ENCODE data around the gene TTLL5. TPM values are rescaled to one million over a fixed set of nuclear protein-coding genes. Genes with fewer than 3 reads are reported as not detected.

TTLL5 gene
- total and polyA plus RNA-seq, 4 donors: 30.4 to 40.1 (median 33.1) TPM

GRCh38 chr14:75723716-75724115 lies 62.7 kb downstream of the TTLL5 start:
- peaks cover 3% of the 10 kb centered on the region for H3K4me1 ChIP-seq (ENCODE audit: control insufficient read depth, insufficient read depth, low read length)
- H3K4me3 ChIP-seq (ENCODE audit: low read depth, low read length): no peak overlapping the region
- no CpG with 5 or more reads among the region's 1 CpG for WGBS (ENCODE audit: insufficient coverage)
- no peaks in the 10 kb centered on the region for H3K36me3 ChIP-seq (ENCODE audit: control insufficient read depth, insufficient read depth, low read length)
- no peak overlapping the region for H3K27ac ChIP-seq (ENCODE audit: low read depth, low read length)
- H3K27me3 ChIP-seq (ENCODE audit: control insufficient read depth, insufficient read depth, low read length): no peaks in the 10 kb centered on the region
- DNase-seq (ENCODE audit: low read depth in 4 of 6, low spot score in 6 of 6): no peak
- H3K9me3 ChIP-seq (ENCODE audit: control insufficient read depth, insufficient read depth, low read length): peaks cover 2% of the 10 kb centered on the region

- Histone ChIP-seq H3K9me3 (ENCODE audit: control insufficient read depth, insufficient read depth, low read length) (peaks cover 2% of the 10 kb centered on the region), H3K4me1 (ENCODE audit: control insufficient read depth, insufficient read depth, low read length) (no peaks in the 10 kb centered on the region), H3K27me3 (ENCODE audit: control insufficient read depth, insufficient read depth, low read length) (no peaks in the 10 kb centered on the region), H3K36me3 (ENCODE audit: control insufficient read depth, insufficient read depth, low read length) (no peaks in the 10 kb centered on the region), H3K27ac (ENCODE audit: low read depth, low read length) (no peak overlapping the region), H3K4me3 (ENCODE audit: low read depth, low read length) (no peak overlapping the region)
- WGBS (ENCODE audit: insufficient coverage): 100% methylated on average over 4 of the region's 6 CpGs
- no peak for DNase-seq (ENCODE audit: low read depth in 4 of 6, low spot score in 6 of 6)
Observed at GRCh38 chr14:75724414-75725204, 63.6 kb downstream of the TTLL5 start.

DNA sequence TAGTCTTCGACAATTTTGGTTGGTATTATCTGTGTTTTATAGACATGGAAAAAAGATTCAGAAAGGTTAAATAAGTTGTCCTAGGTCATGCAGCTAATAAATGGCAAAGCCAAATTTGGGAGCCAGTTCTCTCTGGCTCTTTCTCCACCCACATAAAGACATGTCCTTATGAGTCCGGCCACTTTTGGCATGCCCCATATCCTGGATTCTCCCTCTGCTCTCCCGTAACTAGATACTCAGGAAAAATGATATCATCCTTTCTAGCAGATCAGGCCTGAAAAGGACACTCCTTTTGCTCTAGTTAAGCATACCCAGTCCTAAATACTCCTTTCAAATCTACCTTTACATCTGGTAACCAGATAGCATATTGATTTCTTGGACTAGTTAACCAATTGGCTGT lies 64.4 kb downstream of the TTLL5 start:
- Histone ChIP-seq H3K4me1 (ENCODE audit: control insufficient read depth, insufficient read depth, low read length) (no peaks in the 10 kb centered on the region), H3K4me3 (ENCODE audit: low read depth, low read length) (no peak overlapping the region), H3K27ac (ENCODE audit: low read depth, low read length) (no peak overlapping the region), H3K9me3 (ENCODE audit: control insufficient read depth, insufficient read depth, low read length) (peaks cover 2% of the 10 kb centered on the region), H3K27me3 (ENCODE audit: control insufficient read depth, insufficient read depth, low read length) (no peaks in the 10 kb centered on the region), H3K36me3 (ENCODE audit: control insufficient read depth, insufficient read depth, low read length) (no peaks in the 10 kb centered on the region)
- DNase-seq (ENCODE audit: low read depth in 4 of 6, low spot score in 6 of 6): no peak
- 93% methylated on average over 2 of the region's 3 CpGs for WGBS (ENCODE audit: insufficient coverage)

DNA sequence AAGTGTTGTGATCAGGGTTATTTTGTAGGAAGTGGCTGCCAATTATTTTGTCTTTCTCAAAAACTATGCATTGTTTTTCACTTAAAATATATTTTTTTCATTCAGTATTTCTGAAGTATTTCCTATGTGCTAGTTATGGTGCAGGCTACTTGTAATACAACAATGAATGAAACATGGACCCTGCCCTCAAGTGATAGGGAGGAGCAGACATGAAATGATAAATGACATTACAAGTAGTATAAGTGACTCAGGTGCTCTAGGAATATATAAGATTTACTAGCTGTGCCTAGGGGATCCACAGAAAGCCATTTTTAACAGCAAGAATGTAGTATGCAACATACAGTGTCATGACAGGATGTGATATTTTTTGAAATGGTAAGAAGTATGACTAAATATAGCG lies 65.3 kb downstream of the TTLL5 start:
- no CpG with 5 or more reads among the region's 1 CpG for WGBS (ENCODE audit: insufficient coverage)
- Histone ChIP-seq H3K27ac (ENCODE audit: low read depth, low read length) (no peak overlapping the region), H3K27me3 (ENCODE audit: control insufficient read depth, insufficient read depth, low read length) (no peaks in the 10 kb centered on the region), H3K4me1 (ENCODE audit: control insufficient read depth, insufficient read depth, low read length) (no peaks in the 10 kb centered on the region), H3K36me3 (ENCODE audit: control insufficient read depth, insufficient read depth, low read length) (no peaks in the 10 kb centered on the region), H3K9me3 (ENCODE audit: control insufficient read depth, insufficient read depth, low read length) (peaks cover 2% of the 10 kb centered on the region), H3K4me3 (ENCODE audit: low read depth, low read length) (no peak overlapping the region)
- no peak for DNase-seq (ENCODE audit: low read depth in 4 of 6, low spot score in 6 of 6)

DNA sequence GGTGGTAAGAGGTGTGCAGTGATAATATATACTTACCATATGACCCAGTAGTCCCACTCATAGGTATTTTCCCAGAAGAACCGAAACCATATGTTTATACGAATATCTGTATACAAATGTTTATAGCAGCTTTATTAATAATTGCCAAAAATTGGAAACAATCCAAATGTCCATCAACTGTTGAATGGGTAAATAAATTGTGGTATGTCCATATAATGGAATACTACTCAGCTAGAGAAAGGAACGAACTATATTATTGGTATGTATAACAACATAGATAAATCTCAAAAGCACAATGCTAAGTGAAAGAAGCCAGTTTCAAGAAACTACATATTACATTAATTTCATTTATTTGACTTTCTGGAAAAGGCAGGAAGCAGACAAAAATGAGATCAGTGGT lies 66.1 kb downstream of the TTLL5 start:
- Histone ChIP-seq H3K27ac (ENCODE audit: low read depth, low read length) (no peak overlapping the region), H3K4me3 (ENCODE audit: low read depth, low read length) (no peak overlapping the region), H3K27me3 (ENCODE audit: control insufficient read depth, insufficient read depth, low read length) (no peaks in the 10 kb centered on the region), H3K4me1 (ENCODE audit: control insufficient read depth, insufficient read depth, low read length) (no peaks in the 10 kb centered on the region), H3K36me3 (ENCODE audit: control insufficient read depth, insufficient read depth, low read length) (no peaks in the 10 kb centered on the region), H3K9me3 (ENCODE audit: control insufficient read depth, insufficient read depth, low read length) (peaks cover 2% of the 10 kb centered on the region)
- WGBS (ENCODE audit: insufficient coverage): no CpG with 5 or more reads among the region's 3 CpGs
- DNase-seq (ENCODE audit: low read depth in 4 of 6, low spot score in 6 of 6): no peak

DNA sequence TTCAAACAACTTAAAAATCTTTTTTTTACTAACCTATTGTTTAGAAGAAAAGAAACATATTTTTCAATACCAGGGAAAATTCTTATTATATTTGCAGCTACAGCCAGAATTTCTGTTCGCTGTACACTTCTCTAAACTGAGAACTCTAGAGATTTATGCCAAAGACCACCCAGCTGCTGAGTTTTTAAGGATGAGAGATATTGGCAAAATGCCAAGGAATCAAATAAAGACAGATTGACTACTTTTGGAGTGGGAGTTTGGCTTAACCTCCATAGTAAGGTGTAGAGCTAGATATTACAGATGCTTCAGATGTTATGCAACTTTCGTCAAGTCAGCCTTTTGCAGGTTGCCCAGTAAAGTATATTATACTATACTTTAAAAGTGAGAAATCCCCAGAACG lies 71.8 kb downstream of the TTLL5 start:
- no peak overlapping the region for H3K4me3 ChIP-seq (ENCODE audit: low read depth, low read length)
- no peaks in the 10 kb centered on the region for H3K27me3 ChIP-seq (ENCODE audit: control insufficient read depth, insufficient read depth, low read length)
- H3K4me1 ChIP-seq (ENCODE audit: control insufficient read depth, insufficient read depth, low read length): no peaks in the 10 kb centered on the region
- no peak for DNase-seq (ENCODE audit: low read depth in 4 of 6, low spot score in 6 of 6)
- WGBS (ENCODE audit: insufficient coverage): no CpG with 5 or more reads among the region's 3 CpGs
- no peaks in the 10 kb centered on the region for H3K9me3 ChIP-seq (ENCODE audit: control insufficient read depth, insufficient read depth, low read length)
- no peak overlapping the region for H3K27ac ChIP-seq (ENCODE audit: low read depth, low read length)
- peaks cover 6% of the 10 kb centered on the region for H3K36me3 ChIP-seq (ENCODE audit: control insufficient read depth, insufficient read depth, low read length)

DNA sequence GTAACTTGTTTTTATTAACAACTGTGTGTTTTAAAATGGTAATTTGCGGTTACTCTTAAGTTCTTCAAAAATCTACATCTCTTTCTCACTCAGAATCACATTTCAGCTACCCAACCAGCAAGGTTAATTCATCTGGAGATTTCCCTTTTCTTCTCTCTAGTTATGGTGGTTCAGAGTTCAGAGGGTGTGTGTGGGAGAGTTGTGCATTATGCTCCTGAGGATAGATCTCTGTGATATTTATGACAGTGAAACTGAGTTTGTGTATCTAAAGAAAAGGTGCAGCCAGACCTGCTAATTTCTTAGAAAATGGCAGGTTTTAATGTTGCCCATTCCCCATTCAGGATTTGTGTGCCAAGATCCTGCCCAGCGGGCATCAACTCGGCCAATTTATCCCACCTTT lies 73.8 kb downstream of the TTLL5 start:
- 94% methylated on average over 2 of the region's 3 CpGs for WGBS (ENCODE audit: insufficient coverage)

GRCh38 chr14:75736845-75737485 lies 75.9 kb downstream of the TTLL5 start:
- no peak overlapping the region for H3K4me3 ChIP-seq (ENCODE audit: low read depth, low read length)
- H3K4me1 ChIP-seq (ENCODE audit: control insufficient read depth, insufficient read depth, low read length): no peaks in the 10 kb centered on the region
- no peak overlapping the region for H3K27ac ChIP-seq (ENCODE audit: low read depth, low read length)
- no peaks in the 10 kb centered on the region for H3K27me3 ChIP-seq (ENCODE audit: control insufficient read depth, insufficient read depth, low read length)
- no peak for DNase-seq (ENCODE audit: low read depth in 4 of 6, low spot score in 6 of 6)
- peaks cover 6% of the 10 kb centered on the region for H3K36me3 ChIP-seq (ENCODE audit: control insufficient read depth, insufficient read depth, low read length)
- no peaks in the 10 kb centered on the region for H3K9me3 ChIP-seq (ENCODE audit: control insufficient read depth, insufficient read depth, low read length)

More for the DNA sequence above, 73.8 kb downstream of the TTLL5 start:
- no peaks in the 10 kb centered on the region for H3K9me3 ChIP-seq (ENCODE audit: control insufficient read depth, insufficient read depth, low read length)
- H3K27me3 ChIP-seq (ENCODE audit: control insufficient read depth, insufficient read depth, low read length): no peaks in the 10 kb centered on the region
- no peak for DNase-seq (ENCODE audit: low read depth in 4 of 6, low spot score in 6 of 6)
- H3K4me3 ChIP-seq (ENCODE audit: low read depth, low read length): no peak overlapping the region
- peaks cover 6% of the 10 kb centered on the region for H3K36me3 ChIP-seq (ENCODE audit: control insufficient read depth, insufficient read depth, low read length)
- H3K4me1 ChIP-seq (ENCODE audit: control insufficient read depth, insufficient read depth, low read length): no peaks in the 10 kb centered on the region
- H3K27ac ChIP-seq (ENCODE audit: low read depth, low read length): no peak overlapping the region

GRCh38 chr14:75738192-75738591 lies 77.1 kb downstream of the TTLL5 start:
- 83% methylated on average over 1 of the region's 3 CpGs for WGBS (ENCODE audit: insufficient coverage)
- no peak for DNase-seq (ENCODE audit: low read depth in 4 of 6, low spot score in 6 of 6)
- H3K4me3 ChIP-seq (ENCODE audit: low read depth, low read length): no peak overlapping the region
- H3K27me3 ChIP-seq (ENCODE audit: control insufficient read depth, insufficient read depth, low read length): no peaks in the 10 kb centered on the region
- H3K4me1 ChIP-seq (ENCODE audit: control insufficient read depth, insufficient read depth, low read length): no peaks in the 10 kb centered on the region
- H3K9me3 ChIP-seq (ENCODE audit: control insufficient read depth, insufficient read depth, low read length): no peaks in the 10 kb centered on the region
- H3K36me3 ChIP-seq (ENCODE audit: control insufficient read depth, insufficient read depth, low read length): peaks cover 7% of the 10 kb centered on the region
- H3K27ac ChIP-seq (ENCODE audit: low read depth, low read length): no peak overlapping the region

- H3K27me3 ChIP-seq (ENCODE audit: control insufficient read depth, insufficient read depth, low read length): no peaks in the 10 kb centered on the region
- peaks cover 9% of the 10 kb centered on the region for H3K36me3 ChIP-seq (ENCODE audit: control insufficient read depth, insufficient read depth, low read length)
- no peaks in the 10 kb centered on the region for H3K4me1 ChIP-seq (ENCODE audit: control insufficient read depth, insufficient read depth, low read length)
- no peak for DNase-seq (ENCODE audit: low read depth in 4 of 6, low spot score in 6 of 6)
- no peaks in the 10 kb centered on the region for H3K9me3 ChIP-seq (ENCODE audit: control insufficient read depth, insufficient read depth, low read length)
- no CpG with 5 or more reads among the region's 2 CpGs for WGBS (ENCODE audit: insufficient coverage)
- no peak overlapping the region for H3K27ac ChIP-seq (ENCODE audit: low read depth, low read length)
- no peak overlapping the region for H3K4me3 ChIP-seq (ENCODE audit: low read depth, low read length)
Observed at GRCh38 chr14:75742867-75743266, 81.8 kb downstream of the TTLL5 start.

All from spinal cord (tissue), 10 donors.